Activated CD8-positive, alpha-beta T cell treated with anti-CD3 and anti-CD28 coated beads for 36 hours (primary cell): ENCODE data around the gene RAX2. TPM values are rescaled to one million over a fixed set of nuclear protein-coding genes. Genes with fewer than 3 reads are reported as not detected.

Experiments
- ATAC-seq: fragments of 200-7000 bp; cut with Tn5 transposase; one replicate; pipeline ENCODE4 v1.10.0; 2021; ENCODE audit warnings: mild to moderate bottlenecking, moderate library complexity
- CTCF ChIA-PET: fragments of 350-600 bp; sonication (Branson Sonifier 250); formaldehyde crosslinking; loops from one replicate; lab custom pipeline; 2021; ENCODE audit warnings: antibody characterized with exemption; lab: Charles Lee
- POLR2A ChIA-PET: fragments of 350-600 bp; sonication (Branson Sonifier 250); formaldehyde crosslinking; loops from one replicate; lab custom pipeline; 2021; ENCODE audit warnings: antibody characterized with exemption; lab: Charles Lee
- DNase-seq: peaks from one replicate; pipeline ENCODE4 v3.0.0-alpha.2; 2020
- H3K27ac Mint-ChIP-seq: one replicate; pipeline ENCODE4 v1.8.0; 2021; ENCODE audit warnings: mild to moderate bottlenecking, mixed read lengths
- H3K27me3 Mint-ChIP-seq: one replicate; pipeline ENCODE4 v1.8.0; 2021; ENCODE audit warnings: mixed read lengths
- H3K36me3 Mint-ChIP-seq: one replicate; pipeline ENCODE4 v1.8.0; 2021; ENCODE audit warnings: low read depth, mixed read lengths
- H3K4me1 Mint-ChIP-seq: one replicate; pipeline ENCODE4 v1.8.0; 2021; ENCODE audit warnings: low read depth, mixed read lengths
- H3K4me3 Mint-ChIP-seq: one replicate; pipeline ENCODE4 v1.8.0; 2021; ENCODE audit warnings: mild to moderate bottlenecking, moderate library complexity, mixed read lengths
- H3K9me3 Mint-ChIP-seq: one replicate; pipeline ENCODE4 v1.8.0; 2021; ENCODE audit warnings: mixed read lengths
- intact Hi-C: fragments of 100-400 bp; cut with micrococcal nuclease; formaldehyde crosslinking; loops from one replicate; pipeline ENCODE4 v1.10.0; 2022
- total RNA-seq, 2 experiments: library from RNA; stranded (reverse); gene quantifications; one replicate each; pipeline ENCODE4 v1.2.3, GENCODE V29; 2021
- TF ChIP-seq, protein P1 (sequence below): fragments of 200-600 bp; IDR thresholded peaks from one replicate; pipeline ENCODE4 v1.8.0; 2022; ENCODE audit warnings: antibody characterized with exemption, mild to moderate bottlenecking

The RAX2 gene
- total RNA-seq, 2 experiments from 2014 or later, result not detected

DNA sequence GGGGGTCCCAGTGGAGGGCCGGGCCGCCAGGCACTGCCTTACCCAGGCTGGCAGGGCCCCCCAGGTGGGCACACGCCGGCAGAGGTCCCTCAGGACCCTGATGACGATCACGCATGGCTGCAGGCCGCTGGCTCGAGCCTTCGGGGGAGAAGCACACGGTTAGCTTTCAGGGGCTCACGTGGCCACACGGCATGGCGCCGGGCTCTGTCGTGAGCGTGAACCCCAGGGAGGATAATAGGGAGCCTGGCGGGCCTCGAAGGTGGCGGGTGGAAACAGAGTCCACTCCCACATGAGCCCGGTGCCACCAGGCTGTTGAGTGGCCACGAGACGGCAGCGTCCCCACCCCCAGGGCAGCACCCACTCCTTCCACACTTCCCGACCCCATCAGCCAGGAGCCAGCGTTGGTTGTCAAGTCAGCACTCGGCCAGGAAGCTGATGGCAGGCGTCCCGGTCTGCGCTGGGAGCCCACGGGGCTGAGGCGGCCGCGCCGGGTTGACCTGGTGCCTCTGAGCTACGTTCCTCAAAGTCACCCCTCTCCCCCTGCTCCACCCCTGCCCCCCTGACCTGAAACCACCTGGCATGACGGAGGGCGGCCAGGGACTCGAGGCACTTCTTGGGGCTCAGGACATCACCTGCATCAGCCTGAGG lies 38.8 kb upstream of the RAX2 start:
- TF ChIP-seq, protein P1, sequence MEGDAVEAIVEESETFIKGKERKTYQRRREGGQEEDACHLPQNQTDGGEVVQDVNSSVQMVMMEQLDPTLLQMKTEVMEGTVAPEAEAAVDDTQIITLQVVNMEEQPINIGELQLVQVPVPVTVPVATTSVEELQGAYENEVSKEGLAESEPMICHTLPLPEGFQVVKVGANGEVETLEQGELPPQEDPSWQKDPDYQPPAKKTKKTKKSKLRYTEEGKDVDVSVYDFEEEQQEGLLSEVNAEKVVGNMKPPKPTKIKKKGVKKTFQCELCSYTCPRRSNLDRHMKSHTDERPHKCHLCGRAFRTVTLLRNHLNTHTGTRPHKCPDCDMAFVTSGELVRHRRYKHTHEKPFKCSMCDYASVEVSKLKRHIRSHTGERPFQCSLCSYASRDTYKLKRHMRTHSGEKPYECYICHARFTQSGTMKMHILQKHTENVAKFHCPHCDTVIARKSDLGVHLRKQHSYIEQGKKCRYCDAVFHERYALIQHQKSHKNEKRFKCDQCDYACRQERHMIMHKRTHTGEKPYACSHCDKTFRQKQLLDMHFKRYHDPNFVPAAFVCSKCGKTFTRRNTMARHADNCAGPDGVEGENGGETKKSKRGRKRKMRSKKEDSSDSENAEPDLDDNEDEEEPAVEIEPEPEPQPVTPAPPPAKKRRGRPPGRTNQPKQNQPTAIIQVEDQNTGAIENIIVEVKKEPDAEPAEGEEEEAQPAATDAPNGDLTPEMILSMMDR, result no peak
- Mint-ChIP-seq H3K36me3 (peaks cover 3% of the 10 kb centered on the region), H3K4me3 (no peak overlapping the region), H3K4me1 (peaks cover 56% of the 10 kb centered on the region), H3K27ac (peak overlapping the region; percentile 52), H3K27me3 (no peaks in the 10 kb centered on the region), H3K9me3 (peaks cover 4% of the 10 kb centered on the region)
- DNase-seq, result no peak
- CTCF ChIA-PET, result interaction anchor here (2.6 kb wide), 1 partner anchor 11 kb away, joined by 14 read pairs; no protein-coding TSS in a partner anchor
- intact Hi-C loops, result loop anchor here (10.0 kb wide), 1 partner anchor 46 kb away; the partner anchor contains the start of genes APBA3 and MRPL54
- POLR2A ChIA-PET, result interaction anchor here (2.9 kb wide), 2 partner anchors 24 to 27 kb away, joined by 9 to 15 read pairs; partner anchors contain the start of gene MATK
- ATAC-seq, result no peak

DNA sequence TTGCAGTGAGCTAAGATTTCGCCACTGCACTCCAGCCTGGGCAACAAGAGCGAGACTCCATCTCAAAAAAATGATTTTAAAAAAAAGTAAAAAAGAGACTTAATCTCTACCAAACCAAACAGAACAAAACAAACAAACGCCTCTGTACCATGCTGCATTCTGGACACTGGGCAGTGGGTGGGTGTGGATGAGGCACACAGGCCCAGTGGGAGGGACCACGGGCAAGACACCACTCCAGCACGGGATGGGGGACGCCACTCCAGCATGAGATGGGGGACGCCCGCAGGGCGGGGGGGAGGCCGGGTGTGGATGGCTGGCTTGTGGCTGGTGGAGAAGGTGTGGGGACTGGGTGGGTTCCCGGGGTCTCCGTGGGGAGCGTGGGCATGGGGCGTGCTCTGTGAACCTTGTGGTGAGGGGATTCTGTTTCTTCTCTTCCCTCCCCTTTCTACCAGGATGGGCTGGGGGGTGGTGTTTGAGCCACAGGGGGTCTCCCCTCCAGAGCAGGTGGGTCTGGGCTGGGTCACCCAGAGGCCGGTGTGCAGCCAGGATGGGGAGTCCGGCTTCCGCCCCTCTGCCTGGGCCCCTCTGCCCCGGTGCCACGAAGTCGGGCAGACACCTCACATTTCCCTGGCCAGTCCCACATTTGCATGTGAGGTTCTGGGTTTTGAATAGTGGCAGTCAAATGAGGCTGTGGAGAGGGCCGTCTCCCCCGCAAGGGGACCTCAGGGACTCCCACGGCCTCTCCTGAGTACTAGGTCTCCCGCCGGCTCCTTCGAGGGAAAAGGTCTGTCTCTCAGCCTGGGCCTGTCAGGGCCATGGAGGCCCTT lies 38.1 kb upstream of the RAX2 start:
- DNase-seq, result peak; percentile 57
- Mint-ChIP-seq H3K9me3 (peaks cover 4% of the 10 kb centered on the region), H3K27ac (no peak overlapping the region), H3K36me3 (peaks cover 3% of the 10 kb centered on the region), H3K4me3 (no peak overlapping the region), H3K27me3 (no peaks in the 10 kb centered on the region), H3K4me1 (peaks cover 56% of the 10 kb centered on the region)
- no peak for ATAC-seq
- intact Hi-C loops, result loop anchor here (10.0 kb wide), 1 partner anchor 45 kb away; the partner anchor contains the start of genes APBA3 and MRPL54
- POLR2A ChIA-PET, result no interaction called here
- TF ChIP-seq, protein P1, result no peak
- CTCF ChIA-PET, result no interaction called here

DNA sequence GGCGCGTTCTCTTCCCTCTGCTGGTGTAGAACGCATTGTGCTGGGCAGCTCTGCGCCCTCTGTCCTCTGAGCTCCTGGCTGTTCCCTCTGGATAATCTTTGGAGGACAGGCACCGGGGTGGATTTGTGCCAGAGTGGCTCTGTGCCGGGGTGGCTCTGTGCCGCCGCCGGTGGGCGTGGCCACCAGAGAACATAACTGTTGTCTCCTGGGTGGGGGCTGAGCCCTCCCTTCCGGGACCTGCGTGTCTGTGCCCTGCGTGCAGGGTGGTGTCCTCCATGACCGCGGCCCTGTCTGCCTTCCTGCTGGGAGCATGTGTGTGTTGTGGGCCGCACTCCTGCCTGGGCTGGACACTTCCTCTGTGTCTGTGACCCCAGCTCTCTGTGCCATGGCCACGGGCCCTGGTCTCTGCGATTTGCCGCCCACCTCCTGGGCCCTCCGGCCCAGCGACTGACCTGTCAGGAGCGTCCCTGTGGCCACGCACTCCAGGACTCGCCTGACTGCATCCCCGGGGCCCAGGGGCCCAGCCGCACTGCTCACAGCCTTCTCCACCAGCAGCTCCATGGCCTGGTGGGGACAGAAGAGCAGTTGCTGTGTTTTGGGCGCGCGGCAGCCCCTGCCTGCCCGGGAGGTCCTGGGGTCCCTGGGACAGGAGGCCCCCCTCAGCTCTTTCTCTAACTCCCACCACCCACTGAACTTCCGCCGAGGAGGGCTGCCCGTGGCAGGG lies 36.6 kb upstream of the RAX2 start:
- ChIA-PET CTCF (no interaction called here), POLR2A (interaction anchor here (1.0 kb wide), 1 partner anchor 19 kb away, joined by 4 read pairs; no protein-coding TSS in a partner anchor)
- TF ChIP-seq, protein P1, result no peak
- no peak overlapping the region for H3K27ac Mint-ChIP-seq
- peaks cover 45% of the 10 kb centered on the region for H3K4me1 Mint-ChIP-seq
- DNase-seq, result no peak
- H3K27me3 Mint-ChIP-seq, result no peaks in the 10 kb centered on the region
- ATAC-seq, result no peak
- no peak overlapping the region for H3K4me3 Mint-ChIP-seq
- intact Hi-C loops, result no loop called here
- peaks cover 4% of the 10 kb centered on the region for H3K9me3 Mint-ChIP-seq
- peaks cover 3% of the 10 kb centered on the region for H3K36me3 Mint-ChIP-seq

DNA sequence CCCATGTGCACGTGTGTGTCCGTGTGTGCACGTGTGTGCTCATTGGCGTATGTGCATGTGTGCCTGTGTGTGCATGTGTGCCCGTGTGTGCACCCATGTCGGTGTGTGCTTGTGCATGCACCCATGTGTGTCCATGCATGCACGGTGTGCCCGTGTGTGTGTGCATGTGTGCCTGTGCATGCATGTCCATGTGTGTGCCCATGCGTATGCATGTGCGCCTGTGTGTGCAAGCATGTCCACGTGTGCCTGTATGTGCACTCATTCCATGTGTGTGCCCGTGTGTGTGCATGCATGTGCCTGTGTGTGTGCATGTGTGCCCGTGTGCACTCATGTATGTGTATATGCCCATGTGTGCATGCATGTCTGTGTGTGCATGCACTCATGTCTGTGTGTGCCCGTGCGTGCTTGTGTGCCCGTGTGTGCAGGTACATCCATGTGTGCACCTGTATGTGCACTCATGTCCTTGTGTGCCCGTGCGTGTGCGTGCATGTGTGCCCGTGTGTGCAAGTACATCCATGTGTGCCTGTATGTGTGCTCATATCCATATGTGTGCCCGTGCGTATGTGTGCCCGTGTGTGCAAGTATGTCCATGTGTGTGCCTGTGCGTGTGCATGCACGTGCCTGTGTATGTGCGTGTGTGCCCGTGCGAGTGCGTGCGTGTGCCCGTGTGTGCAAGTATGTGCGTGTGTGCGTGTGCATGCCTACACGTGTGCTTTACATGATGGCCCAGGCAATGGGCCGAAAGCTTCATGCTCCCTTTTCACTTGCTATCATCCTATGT lies 35.7 kb upstream of the RAX2 start:
- Mint-ChIP-seq H3K4me3 (no peak overlapping the region), H3K36me3 (peaks cover 3% of the 10 kb centered on the region), H3K27ac (no peak overlapping the region), H3K4me1 (peaks cover 37% of the 10 kb centered on the region), H3K27me3 (no peaks in the 10 kb centered on the region), H3K9me3 (peaks cover 4% of the 10 kb centered on the region)
- CTCF ChIA-PET, result no interaction called here
- ATAC-seq (no peak), DNase-seq (no peak)
- TF ChIP-seq, protein P1, result no peak
- intact Hi-C loops, result no loop called here
- POLR2A ChIA-PET, result interaction anchor here (1.0 kb wide), 1 partner anchor 11 kb away, joined by 3 read pairs; no protein-coding TSS in a partner anchor
